ENCODE data around the gene GARNL3.
A peak's percentile ranks its signal among the peaks of the same experiment; 100 is the strongest.

Gene GARNL3, protein sequence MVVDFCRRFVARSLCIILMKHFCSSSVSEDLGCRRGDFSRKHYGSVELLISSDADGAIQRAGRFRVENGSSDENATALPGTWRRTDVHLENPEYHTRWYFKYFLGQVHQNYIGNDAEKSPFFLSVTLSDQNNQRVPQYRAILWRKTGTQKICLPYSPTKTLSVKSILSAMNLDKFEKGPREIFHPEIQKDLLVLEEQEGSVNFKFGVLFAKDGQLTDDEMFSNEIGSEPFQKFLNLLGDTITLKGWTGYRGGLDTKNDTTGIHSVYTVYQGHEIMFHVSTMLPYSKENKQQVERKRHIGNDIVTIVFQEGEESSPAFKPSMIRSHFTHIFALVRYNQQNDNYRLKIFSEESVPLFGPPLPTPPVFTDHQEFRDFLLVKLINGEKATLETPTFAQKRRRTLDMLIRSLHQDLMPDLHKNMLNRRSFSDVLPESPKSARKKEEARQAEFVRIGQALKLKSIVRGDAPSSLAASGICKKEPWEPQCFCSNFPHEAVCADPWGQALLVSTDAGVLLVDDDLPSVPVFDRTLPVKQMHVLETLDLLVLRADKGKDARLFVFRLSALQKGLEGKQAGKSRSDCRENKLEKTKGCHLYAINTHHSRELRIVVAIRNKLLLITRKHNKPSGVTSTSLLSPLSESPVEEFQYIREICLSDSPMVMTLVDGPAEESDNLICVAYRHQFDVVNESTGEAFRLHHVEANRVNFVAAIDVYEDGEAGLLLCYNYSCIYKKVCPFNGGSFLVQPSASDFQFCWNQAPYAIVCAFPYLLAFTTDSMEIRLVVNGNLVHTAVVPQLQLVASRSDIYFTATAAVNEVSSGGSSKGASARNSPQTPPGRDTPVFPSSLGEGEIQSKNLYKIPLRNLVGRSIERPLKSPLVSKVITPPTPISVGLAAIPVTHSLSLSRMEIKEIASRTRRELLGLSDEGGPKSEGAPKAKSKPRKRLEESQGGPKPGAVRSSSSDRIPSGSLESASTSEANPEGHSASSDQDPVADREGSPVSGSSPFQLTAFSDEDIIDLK

DNA sequence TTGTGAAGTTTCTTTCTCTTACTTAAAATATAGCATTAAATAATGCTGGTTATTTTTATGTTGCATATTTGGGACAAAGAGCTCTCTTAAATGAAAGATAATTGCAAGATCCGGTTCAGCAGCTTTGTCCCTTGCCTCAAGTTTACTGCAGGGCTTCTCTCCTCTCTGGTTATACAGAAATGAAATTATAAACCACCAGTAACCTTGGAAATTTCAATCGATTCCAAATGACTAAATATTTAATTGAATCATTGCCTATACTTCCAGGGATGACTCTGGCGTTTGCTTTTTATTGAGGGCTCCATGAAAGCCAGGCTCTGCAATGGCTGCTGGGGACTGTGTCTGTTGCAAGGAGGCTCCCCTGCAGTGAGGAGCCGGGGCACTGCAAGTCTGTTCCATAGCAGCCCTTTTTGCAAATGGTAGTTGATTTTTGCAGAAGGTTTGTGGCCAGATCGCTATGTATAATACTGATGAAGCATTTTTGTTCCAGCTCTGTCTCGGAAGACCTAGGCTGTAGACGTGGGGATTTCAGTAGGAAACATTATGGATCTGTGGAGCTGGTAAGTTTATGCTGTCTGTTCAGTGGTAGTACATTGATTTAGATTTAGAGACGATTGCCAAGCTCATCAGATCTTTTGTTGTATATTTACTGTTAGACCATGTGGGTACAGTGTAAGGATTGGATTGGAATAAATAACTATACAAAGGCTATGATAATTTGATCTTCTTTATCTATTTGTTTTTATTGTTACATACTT is at the start of gene GARNL3:
Gene GARNL3 (plus strand): TSS at position 313 of the 758 bp plus-strand sequence. CDS start 104 bp downstream, at position 417.
- DNase-seq (ENCODE audit: low read depth in 2 of 2, low spot score in 1 of 2), result no peak

DNA sequence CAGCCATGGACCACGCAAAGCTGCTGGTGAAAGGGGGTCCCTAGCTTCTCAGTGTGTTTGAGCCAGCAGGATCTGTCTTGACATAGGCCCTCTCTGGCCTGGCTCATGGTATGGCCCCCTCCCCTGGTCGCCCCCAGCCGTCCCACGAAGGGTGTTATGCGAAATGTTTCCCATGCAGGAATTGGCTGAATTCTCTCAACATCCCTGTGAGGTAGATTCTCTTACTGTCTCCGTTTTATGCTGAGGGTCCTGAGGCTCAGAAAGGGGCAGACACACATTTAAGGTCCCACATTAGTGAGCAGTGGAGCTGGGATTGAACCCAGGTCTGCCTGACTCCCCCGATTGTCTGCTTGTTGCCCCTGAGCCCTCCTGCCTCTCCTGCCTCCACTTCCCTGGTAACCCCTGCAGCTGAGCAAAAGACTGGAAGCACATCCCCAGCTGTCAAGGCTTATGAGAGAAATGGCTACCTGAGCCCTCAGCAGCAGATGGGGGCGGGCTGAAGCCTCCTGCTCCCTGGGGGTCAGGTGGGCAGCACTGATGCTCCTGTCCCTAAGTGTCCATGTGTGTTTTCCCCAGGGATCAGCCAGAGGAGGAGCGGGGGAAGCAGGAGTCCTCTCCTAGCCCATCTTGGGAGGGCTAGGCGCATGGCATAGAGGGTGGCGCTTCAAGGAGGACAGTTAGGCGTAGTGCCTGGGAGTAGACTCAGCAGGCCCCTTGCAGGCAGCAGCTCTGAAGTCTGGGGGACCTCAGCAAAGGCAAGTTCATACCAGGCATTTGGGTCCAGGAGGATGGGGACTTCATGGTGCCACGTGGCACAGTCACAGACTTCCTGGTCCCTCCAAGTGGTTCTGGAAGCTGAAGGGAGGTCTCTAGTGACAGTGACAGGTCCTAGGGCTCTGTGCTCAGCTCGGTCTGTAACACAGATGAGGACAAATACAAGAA is 49.0 kb upstream of the GARNL3 start:
- DNase-seq (ENCODE audit: low read depth in 2 of 2, low spot score in 1 of 2), result no peak

DNA sequence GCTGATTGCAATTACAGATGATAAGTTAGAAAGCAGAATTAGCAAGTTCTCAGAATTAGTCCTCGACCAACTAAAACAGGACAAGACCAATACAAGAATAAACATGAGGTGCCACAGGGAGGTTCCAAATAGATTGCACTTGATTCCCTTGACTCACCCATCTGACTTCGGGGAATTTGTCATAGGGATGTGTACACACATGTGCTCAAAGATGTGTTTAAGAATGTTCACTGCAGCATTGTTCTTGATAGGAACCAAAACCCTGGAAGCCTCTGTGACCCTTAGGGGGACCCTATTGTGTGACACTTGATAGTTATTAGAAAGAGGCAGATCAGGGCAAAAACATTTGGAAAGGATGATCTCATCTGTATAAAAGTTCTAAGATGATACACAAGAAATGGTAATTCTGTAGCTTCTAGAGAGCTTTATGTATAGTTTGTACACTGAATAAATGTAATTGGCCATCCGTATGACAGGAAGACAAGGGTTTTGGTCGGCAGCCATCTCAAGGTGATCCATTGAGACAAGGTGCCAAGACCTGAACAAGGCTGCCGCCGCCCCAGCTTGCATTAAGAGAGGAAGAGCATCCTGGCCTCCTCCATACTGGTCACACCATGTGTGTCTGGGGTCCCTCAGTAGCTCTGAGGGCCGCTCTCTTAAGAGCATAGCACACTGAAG is 48.2 kb upstream of the GARNL3 start:
- DNase-seq (ENCODE audit: low read depth in 2 of 2, low spot score in 1 of 2), result no peak

DNA sequence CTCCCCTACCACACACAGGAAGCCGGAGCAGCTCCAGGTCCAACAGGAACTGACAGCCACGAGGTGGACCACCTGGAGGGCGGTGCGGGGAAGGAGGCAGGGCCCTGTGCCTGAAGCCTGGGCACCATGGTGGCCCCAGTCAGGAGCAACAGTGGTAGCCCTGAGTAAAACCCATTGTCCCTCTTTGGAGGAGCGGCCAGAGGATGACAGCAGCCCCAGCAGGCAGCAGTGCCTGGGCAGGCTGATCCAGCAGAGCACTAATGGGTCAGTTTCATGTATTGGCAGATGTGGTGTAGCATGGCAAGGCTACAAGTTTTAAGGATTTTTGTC is 47.7 kb upstream of the GARNL3 start:
- no peak for DNase-seq (ENCODE audit: low read depth in 2 of 2, low spot score in 1 of 2)

DNA sequence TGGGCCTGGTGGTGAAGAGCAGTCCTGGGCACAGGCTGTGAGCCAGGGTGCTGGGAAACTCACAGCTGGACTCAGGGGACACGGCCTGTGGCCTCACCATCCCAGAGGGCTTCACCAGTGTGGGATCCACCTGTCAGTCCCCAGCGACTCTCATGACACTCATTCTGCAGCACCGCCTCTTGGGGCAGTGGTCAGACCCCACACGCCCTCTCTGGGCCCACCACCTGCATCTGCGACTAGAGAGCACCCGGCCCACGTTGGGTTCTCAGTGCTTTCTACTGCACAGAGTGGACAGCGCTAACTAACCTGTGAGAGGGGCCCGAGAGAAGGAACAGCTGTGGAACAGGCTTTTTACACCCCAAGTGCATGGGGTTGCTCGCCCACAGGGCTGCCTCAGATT is 45.8 kb upstream of the GARNL3 start:
- no peak for DNase-seq (ENCODE audit: low read depth in 2 of 2, low spot score in 1 of 2)

DNA sequence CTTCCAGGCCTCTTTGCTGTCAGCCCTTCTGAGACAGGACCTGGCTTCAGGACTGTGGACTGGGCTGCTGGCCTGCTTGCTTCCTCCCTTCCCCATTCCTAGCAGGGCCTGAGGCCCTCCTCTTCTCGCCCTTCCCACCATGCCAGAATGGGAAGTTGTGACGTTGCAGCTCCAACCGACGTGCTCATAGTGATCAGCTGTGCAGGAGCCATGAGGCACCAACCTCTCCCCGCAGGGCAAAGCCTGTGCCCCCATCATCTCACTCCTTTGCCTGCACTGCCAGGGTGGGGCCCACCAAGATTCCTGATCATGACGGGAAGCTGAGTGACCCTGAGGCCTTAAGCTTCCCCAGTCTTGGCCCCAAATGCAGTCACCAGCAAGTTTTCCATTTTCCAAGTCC is 45.1 kb upstream of the GARNL3 start:
- DNase-seq (ENCODE audit: low read depth in 2 of 2, low spot score in 1 of 2), result no peak

DNA sequence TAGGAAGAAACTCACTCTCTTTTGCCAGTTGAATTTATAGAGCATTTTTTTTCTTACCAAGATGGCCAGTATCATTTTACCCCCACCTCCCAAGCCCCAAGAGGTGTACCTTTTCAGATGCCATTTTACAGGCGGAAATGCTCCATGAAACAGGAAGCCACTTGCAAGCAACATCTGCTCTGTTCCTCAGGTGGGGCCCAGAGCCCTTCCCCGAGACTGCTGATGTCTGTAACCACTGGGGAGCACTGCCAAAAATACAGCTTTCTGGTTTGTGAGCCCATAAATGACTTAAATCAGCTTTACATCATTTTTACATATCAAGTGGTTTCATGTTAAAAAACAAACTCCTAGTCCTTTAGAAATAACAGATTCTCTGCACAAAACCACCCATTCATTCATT is 42.9 kb upstream of the GARNL3 start:
- no peak for DNase-seq (ENCODE audit: low read depth in 2 of 2, low spot score in 1 of 2)

DNA sequence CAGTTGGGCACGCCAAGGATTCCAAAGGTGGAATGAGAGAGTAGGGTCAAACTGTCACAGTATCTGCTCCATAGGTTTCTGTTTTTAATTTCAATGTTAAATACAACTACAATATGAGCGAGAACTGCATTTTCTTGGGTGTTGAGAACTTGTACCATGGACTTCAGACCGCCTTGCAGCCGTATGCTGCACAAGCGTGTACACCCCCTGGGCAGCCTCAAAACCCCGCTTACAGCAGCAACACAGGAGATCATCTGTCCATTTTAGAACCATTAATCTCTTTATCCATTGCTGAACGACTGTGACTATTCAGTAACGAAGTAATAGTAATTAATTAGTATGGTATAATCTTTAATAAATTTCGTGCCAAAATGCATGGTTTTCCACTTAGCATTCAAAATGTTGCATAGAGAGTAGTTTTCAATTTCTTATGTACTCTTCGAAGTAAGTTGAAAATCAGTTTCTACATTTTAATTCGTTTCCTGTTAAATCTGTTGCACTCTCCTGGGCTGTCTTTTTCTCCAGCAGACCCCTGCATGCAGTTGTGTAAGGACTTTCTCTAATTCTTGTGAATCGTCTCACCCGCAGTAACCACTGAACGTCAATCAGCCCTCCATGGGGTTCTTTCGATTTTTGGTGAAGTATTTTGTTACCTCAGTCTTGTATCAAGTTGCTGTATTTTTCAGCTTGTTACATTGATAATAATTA is 42.0 kb upstream of the GARNL3 start:
- no peak for DNase-seq (ENCODE audit: low read depth in 2 of 2, low spot score in 1 of 2)

DNA sequence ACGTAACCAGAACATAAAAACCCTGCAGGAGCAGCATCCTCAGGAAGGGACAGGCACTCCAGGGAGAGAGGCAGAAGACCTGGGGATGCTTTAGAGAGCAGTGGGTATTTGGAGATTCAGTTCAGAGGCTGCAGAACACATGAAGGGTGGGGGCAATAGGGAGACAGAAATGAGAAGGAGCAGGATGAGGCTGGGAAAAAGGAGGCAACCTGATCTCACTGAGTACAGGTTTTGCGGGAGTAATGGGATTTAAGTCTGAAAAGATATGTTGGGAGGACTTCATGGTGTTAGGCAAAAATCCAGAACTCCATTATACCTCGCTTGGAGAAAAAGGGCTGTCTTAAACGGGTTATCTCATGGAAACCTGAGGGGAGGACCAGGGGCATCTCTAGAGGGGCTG is 41.3 kb upstream of the GARNL3 start:
- no peak for DNase-seq (ENCODE audit: low read depth in 2 of 2, low spot score in 1 of 2)

DNA sequence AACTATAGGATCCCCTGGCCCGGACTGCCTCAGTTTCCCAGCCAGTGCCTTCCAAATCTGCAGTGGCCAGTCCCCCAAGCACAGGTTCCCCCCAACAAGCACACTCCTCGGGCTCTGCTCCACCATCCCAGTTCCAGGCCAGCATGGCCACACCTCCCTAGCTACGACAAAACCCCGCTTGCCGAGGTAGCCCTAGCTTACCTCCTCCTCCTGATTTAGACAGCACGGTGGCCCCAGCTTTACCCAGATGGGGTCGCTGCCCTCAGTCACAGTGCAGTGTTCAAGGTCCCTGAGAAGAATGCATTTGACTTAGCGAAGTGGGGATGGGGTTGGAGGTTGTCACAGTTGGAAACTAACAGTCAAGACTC is 40.8 kb upstream of the GARNL3 start:
- no peak for DNase-seq (ENCODE audit: low read depth in 2 of 2, low spot score in 1 of 2)

DNA sequence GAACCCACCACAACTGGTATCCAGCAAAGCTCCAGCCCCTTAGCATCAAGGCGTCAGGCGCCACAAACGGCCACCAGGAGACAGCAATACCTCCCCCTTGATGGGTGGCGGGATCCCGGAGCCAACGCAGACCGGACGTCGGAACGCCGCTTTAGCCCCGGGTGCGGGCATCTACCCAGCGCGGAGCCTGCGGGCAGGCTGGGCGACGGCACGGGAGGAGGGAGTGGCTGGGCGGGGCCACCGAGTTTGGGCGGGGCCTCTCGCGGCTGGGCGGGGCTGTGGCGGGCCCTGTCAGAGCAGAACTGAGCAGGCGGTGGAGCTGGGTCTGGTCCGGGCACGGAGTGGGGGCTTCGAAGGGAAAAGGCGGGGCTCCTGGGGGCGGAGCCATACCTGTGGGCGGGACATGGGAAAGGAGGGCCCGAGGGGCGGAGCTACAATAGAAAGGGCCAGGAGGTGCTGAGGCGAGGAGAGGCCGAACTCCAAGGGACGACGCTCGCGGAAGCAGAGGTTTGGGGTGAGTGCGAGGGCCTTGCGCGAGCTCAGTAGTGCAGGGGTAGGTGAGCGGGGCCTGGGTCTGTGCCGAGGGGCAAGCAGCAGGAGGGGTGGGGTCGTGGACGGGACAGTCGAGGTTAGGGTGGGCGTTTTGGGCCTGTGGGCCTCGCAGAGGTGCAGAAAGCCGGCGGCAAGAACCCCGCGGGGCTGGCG is 40.2 kb upstream of the GARNL3 start:
- peak; percentile 66 to 69 for DNase-seq (ENCODE audit: low read depth in 2 of 2, low spot score in 1 of 2)

DNA sequence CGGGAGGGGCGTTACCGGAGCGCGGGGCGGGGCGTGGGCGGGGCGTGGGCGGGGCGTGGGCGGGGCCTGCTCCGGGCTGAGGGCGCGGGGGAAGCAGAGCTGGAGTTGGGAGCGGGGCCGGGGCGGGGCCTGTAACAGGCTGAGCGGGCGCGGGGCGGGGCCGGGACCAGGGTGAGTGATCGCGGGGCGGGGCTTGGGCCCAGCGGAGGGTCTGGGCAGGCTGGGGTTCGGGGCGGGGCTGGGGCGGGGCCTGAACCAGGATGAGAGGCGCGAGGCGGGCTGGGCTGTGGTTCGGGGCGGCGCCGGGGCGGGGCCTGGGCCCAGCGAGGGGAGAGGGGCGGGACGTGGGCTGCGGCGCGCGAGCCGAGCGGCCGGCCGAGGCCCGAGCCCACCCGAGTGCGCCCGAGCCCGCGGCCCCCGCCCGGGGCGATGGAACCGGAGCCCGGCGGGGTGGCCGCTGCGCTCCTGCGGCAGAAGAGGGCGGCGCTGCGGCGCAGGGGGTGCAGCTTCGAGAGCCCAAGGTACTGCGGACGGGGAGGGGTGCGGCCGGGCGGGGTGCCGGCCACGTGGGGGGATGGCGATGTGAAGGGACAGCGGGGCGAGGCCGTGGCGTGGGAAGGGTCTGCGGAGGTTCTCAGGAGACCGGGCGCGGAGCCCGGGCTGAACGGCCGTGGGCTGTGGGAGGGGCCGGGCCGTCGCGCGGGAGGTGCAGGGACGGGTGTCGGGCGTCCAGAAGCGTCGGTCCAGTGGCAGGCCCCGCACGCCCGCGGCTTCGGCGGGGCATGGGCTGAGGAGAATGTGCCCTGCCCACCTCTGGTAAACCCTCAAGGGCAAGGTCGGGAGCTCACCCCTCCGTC is 39.5 kb upstream of the GARNL3 start:
- DNase-seq (ENCODE audit: low read depth in 2 of 2, low spot score in 1 of 2), result peak; percentile 76 to 84

DNA sequence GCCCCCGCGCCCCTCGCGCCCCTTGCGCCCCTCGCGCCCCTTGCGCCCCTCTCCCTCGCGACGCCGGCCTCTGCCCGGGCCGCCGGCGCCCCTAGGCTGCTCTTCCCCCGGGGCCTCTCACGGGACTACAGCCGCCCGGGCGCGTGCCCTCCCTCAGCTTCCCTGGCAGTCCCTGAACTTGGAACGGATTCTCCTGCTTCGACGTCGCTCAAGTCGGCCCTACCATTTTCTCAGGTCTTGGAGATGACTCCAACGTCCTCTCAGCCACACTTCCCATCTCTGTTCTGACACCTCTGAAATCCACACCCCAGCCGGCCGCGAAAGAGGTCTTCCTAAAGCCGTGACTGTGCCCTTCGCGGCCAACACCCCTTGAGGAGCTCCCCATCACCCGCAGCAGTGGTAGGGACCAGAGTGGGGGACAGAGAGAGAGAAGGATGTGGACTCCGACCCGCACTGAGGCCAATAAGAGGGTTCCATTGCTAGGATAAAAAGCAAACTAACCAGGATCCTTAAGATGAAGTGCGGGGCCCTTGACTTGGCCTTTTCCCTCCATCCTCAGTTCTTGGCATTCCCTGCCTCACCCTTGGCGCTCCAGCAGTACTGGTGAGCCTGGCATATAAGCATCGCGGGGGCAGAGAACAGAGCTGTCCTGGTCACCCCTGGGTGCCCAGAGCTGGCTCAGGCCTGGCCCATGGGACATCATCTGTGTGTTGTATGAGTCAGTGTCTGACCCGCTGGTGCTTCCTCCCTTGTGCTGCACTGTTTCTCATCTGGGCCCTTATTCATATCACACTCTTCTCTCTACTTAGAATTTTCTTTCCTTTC is 38.6 kb upstream of the GARNL3 start:
- DNase-seq (ENCODE audit: low read depth in 2 of 2, low spot score in 1 of 2), result no peak

DNA sequence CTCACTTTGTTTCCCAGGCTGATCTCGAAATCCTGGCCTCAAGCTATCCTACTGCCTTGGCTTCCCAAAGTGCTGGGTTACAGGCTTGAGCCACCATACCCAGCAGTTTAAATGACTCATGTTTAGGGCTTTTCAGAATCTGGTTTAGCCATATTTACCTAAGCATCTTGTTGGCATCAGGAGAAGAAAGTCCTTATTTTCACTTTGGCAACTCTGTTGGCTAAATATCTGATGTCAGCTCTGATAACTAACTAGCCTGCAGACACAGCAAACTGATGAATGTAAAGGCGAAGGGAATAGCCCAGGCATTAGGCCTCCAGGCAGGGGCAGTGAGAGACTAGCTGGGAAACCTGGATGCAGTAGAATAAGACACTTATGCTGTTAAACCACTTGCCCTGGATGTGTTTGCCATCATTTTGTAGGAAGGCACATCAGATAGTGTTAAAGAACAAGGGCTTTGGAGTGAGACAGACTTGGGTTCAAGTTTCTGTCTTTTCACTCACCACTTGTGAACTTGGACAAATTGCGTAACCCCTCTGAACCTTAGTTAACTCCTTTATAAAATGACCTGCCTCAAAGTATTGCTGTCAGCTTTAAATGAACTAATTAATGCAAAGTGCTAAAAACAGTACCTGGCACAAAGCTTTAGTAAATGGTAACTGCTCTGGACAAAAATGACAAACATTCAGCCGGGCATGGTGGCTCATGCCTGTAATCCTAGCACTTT is 34.7 kb upstream of the GARNL3 start:
- no peak for DNase-seq (ENCODE audit: low read depth in 2 of 2, low spot score in 1 of 2)

DNA sequence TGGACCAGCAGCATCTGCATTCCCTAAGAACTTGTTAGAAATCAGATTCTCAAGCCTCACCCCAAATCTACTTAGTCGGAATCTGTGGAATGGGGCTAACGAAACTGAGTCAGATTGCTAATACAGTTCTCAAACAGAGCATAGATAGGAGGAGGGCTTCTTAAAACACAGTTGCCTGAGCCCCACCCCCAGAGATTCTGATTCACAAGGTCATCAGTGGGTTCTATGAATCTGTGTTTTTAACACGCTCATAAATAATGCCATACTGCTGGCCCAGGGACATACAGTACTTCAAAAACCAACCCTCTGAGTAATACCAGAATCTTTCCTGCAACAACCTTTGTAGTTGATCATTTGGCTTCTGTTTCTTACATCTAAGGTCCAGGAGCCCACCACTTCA is 32.9 kb upstream of the GARNL3 start:
- DNase-seq (ENCODE audit: low read depth in 2 of 2, low spot score in 1 of 2), result no peak
